Caco-2 (cell line): ENCODE data around the gene CAPN5. TPM values are rescaled to one million over a fixed set of nuclear protein-coding genes. Genes with fewer than 3 reads are reported as not detected.
A peak's percentile ranks its signal among the peaks of the same experiment; 100 is the strongest.

Source experiments
- BruUV-seq: library from RNA; stranded (reverse); fragments of 400-500 nt; replicated peaks from 2 replicates; lab custom pipeline; 2021; lab: Mats Ljungman, UMichigan
- CTCF ChIA-PET: fragments of 300-600 bp; sonication (Branson Sonifier 250); formaldehyde crosslinking; loops from one replicate; lab custom pipeline; 2022; ENCODE audit warnings: antibody characterized with exemption; lab: Charles Lee
- POLR2A ChIA-PET: fragments of 300-600 bp; sonication (Branson Sonifier 250); formaldehyde crosslinking; loops from one replicate; lab custom pipeline; 2022; ENCODE audit warnings: antibody characterized with exemption; lab: Charles Lee
- DNase-seq, 2 experiments: peaks; one replicate each; pipeline versions ENCODE4 v3.0.0 to v3.0.0-alpha.2; 2020 to 2022
- H3K27me3 ChIP-seq: replicated peaks from 2 replicates; pipeline ENCODE4 v1.6.0; 2011; ENCODE audit warnings: low read length; ENCODE audit not compliant: control insufficient read depth, insufficient read depth
- H3K36me3 ChIP-seq: 2 replicates; pipeline ENCODE4 v1.5.1; 2011; ENCODE audit warnings: low read length; ENCODE audit not compliant: control insufficient read depth, insufficient read depth
- H3K4me1 ChIP-seq: fragments of 250-450 bp; sonication (Bioruptor Pico); 2 replicates; pipeline ENCODE4 v1.5.1; 2020; ENCODE audit warnings: mild to moderate bottlenecking
- H3K4me3 ChIP-seq: 2 replicates; pipeline ENCODE4 v1.5.1; 2011; ENCODE audit warnings: low read depth, mild to moderate bottlenecking, control low read depth, low read length
- H3K9me3 ChIP-seq: fragments of 250-450 bp; sonication (Bioruptor Pico); 2 replicates; pipeline ENCODE4 v1.5.1; 2020; ENCODE audit warnings: mild to moderate bottlenecking, moderate library complexity
- H3K27ac Mint-ChIP-seq: one replicate; pipeline ENCODE4 v1.8.0; 2022; ENCODE audit warnings: mixed read lengths; ENCODE audit not compliant: unreplicated experiment
- H3K27me3 Mint-ChIP-seq: one replicate; pipeline ENCODE4 v1.8.0; 2022; ENCODE audit warnings: mixed read lengths; ENCODE audit not compliant: insufficient read depth, unreplicated experiment
- H3K36me3 Mint-ChIP-seq: one replicate; pipeline ENCODE4 v1.8.0; 2022; ENCODE audit warnings: mild to moderate bottlenecking, mixed read lengths; ENCODE audit not compliant: insufficient read depth, unreplicated experiment
- H3K4me1 Mint-ChIP-seq: one replicate; pipeline ENCODE4 v1.8.0; 2022; ENCODE audit warnings: low read depth, mixed read lengths; ENCODE audit not compliant: unreplicated experiment
- H3K4me3 Mint-ChIP-seq: one replicate; pipeline ENCODE4 v1.8.0; 2022; ENCODE audit warnings: mild to moderate bottlenecking, moderate library complexity, mixed read lengths; ENCODE audit not compliant: unreplicated experiment
- H3K9me3 Mint-ChIP-seq: one replicate; pipeline ENCODE4 v1.8.0; 2022; ENCODE audit warnings: mixed read lengths; ENCODE audit not compliant: unreplicated experiment
- CTCF ChIP-seq, 2 experiments: fragments of 200-600 bp in 1 of 2; IDR thresholded peaks; 1 replicate in 1 of 2; 2 replicates in 1 of 2; pipeline versions ENCODE4 v1.5.1 to v1.8.0; 2011 to 2022; ENCODE audit warnings: antibody characterized with exemption in 1 of 2, control low read depth in 1 of 2, inconsistent platforms in 1 of 2, low read depth in 1 of 2, low read length in 1 of 2, mild to moderate bottlenecking in 1 of 2, moderate library complexity in 1 of 2; ENCODE audit not compliant: insufficient read depth in 1 of 2, severe bottlenecking in 1 of 2, unreplicated experiment in 1 of 2
- intact Hi-C: fragments of 100-400 bp; cut with micrococcal nuclease; formaldehyde crosslinking; loops from one replicate; pipeline ENCODE4 v1.10.0; 2022; ENCODE audit not compliant: unreplicated experiment
- total RNA-seq: library from RNA; stranded (reverse); gene quantifications from 2 replicates; pipeline ENCODE4 v1.2.3, GENCODE V29; 2022

CAPN5 gene
- total RNA-seq, 1 experiment from 2014 or later: 21.2 TPM

- intact Hi-C loops: no loop called here
- H3K4me1 ChIP-seq: peaks cover 50% of the 10 kb centered on the region
Observed at GRCh38 chr11:77143405-77144020, 76.7 kb downstream of the CAPN5 start.

GRCh38 chr11:77144196-77144856 lies 77.6 kb downstream of the CAPN5 start:
- Mint-ChIP-seq H3K36me3 (no peaks in the 10 kb centered on the region), H3K27ac (peak overlapping the region; percentile 79), H3K9me3 (no peaks in the 10 kb centered on the region), H3K27me3 (no peaks in the 10 kb centered on the region), H3K4me1 (peaks cover 45% of the 10 kb centered on the region), H3K4me3 (peak overlapping the region; percentile 46)
- no TSS peak for BruUV-seq
- peaks cover 50% of the 10 kb centered on the region for H3K4me1 ChIP-seq
- no peak for DNase-seq
- ChIA-PET CTCF (interaction anchor here (0.8 to 3.4 kb wide), 6 partner anchors 17 to 53 kb away, joined by 3 to 32 read pairs (median 4); partner anchors contain the start of gene MYO7A), POLR2A (interaction anchor here (0.6 kb wide), 1 partner anchor 17 kb away, joined by 3 read pairs; no protein-coding TSS in a partner anchor)
- TF ChIP-seq CTCF (IDR thresholded peaks at IDR 0.05; ENCODE audit: insufficient read depth in 1 of 2, low read depth in 1 of 2, low read length in 1 of 2, severe bottlenecking in 1 of 2, unreplicated experiment in 1 of 2): no peak
- intact Hi-C loops: no loop called here
- no peaks in the 10 kb centered on the region for H3K27me3 ChIP-seq
- H3K36me3 ChIP-seq: no peaks in the 10 kb centered on the region
- no peaks in the 10 kb centered on the region for H3K9me3 ChIP-seq
- H3K4me3 ChIP-seq: no peak overlapping the region

More at GRCh38 chr11:77143405-77144020, 76.7 kb downstream of the CAPN5 start:
- H3K36me3 Mint-ChIP-seq: no peaks in the 10 kb centered on the region
- no peaks in the 10 kb centered on the region for H3K27me3 Mint-ChIP-seq
- H3K9me3 Mint-ChIP-seq: no peaks in the 10 kb centered on the region
- no peaks in the 10 kb centered on the region for H3K9me3 ChIP-seq
- no peak overlapping the region for H3K4me3 ChIP-seq
- H3K4me3 Mint-ChIP-seq: no peak overlapping the region
- no peak for DNase-seq
- H3K27me3 ChIP-seq: no peaks in the 10 kb centered on the region
- no peak overlapping the region for H3K27ac Mint-ChIP-seq
- peaks cover 45% of the 10 kb centered on the region for H3K4me1 Mint-ChIP-seq
- ChIA-PET POLR2A (no interaction called here), CTCF (interaction anchor here (3.4 kb wide), 1 partner anchor 16 kb away, joined by 32 read pairs; the partner anchor contains the start of gene MYO7A)
- TF ChIP-seq CTCF (IDR thresholded peaks at IDR 0.05; ENCODE audit: insufficient read depth in 1 of 2, low read depth in 1 of 2, low read length in 1 of 2, severe bottlenecking in 1 of 2, unreplicated experiment in 1 of 2): no peak
- no peaks in the 10 kb centered on the region for H3K36me3 ChIP-seq
- BruUV-seq: no TSS peak

- Histone ChIP-seq H3K4me1 (peaks cover 49% of the 10 kb centered on the region), H3K4me3 (no peak overlapping the region), H3K36me3 (no peaks in the 10 kb centered on the region), H3K27me3 (no peaks in the 10 kb centered on the region), H3K9me3 (no peaks in the 10 kb centered on the region)
- Mint-ChIP-seq H3K36me3 (no peaks in the 10 kb centered on the region), H3K9me3 (no peaks in the 10 kb centered on the region), H3K4me3 (peak overlapping the region; percentile 46), H3K27me3 (no peaks in the 10 kb centered on the region), H3K4me1 (peaks cover 40% of the 10 kb centered on the region), H3K27ac (peak overlapping the region; percentile 79)
- DNase-seq: peak; percentile 77 to 87
- intact Hi-C loops: loop anchor here (1.0 kb wide), 2 partner anchors 17 to 43 kb away; partner anchors contain the start of gene MYO7A
- ChIA-PET POLR2A (interaction anchor here (0.6 kb wide), 1 partner anchor 17 kb away, joined by 3 read pairs; no protein-coding TSS in a partner anchor), CTCF (interaction anchor here (0.8 to 3.4 kb wide), 7 partner anchors 18 to 97 kb away, joined by 3 to 32 read pairs (median 4); partner anchors contain the start of gene MYO7A)
- BruUV-seq: no TSS peak
- no peak for TF ChIP-seq CTCF (IDR thresholded peaks at IDR 0.05; ENCODE audit: insufficient read depth in 1 of 2, low read depth in 1 of 2, low read length in 1 of 2, severe bottlenecking in 1 of 2, unreplicated experiment in 1 of 2)
Observed at GRCh38 chr11:77144857-77145428, 78.2 kb downstream of the CAPN5 start.
